SKM-1 (cell line): ENCODE data around the gene IARS1.

Source experiments
- DNase-seq: peaks from one replicate; lab custom pipeline; 2025; ENCODE audit not compliant: unreplicated experiment; lab: John Stamatoyannopoulos, UW

The IARS1 gene

GRCh38 chr9:92293452-92294296 is at the start of gene IARS1:
IARS1 (minus strand) TSS chr9:92293697; CDS start chr9:92289419, 4,278 bp downstream.
- peak; percentile 38 for DNase-seq

GRCh38 chr9:92342825-92343488 is 49.5 kb upstream of the IARS1 start:
- DNase-seq, result no peak

- DNase-seq, result no peak
These were observed 48.1 kb upstream of the IARS1 start for GRCh38 chr9:92341578-92341977.

- DNase-seq, result no peak
These were observed 39.8 kb upstream of the IARS1 start for GRCh38 chr9:92333282-92333634.

- DNase-seq, result no peak
These were observed 39.2 kb upstream of the IARS1 start for GRCh38 chr9:92332577-92333281.

GRCh38 chr9:92328225-92328624 is 34.7 kb upstream of the IARS1 start:
- DNase-seq, result no peak

- no peak for DNase-seq
These were observed 33.9 kb upstream of the IARS1 start for GRCh38 chr9:92327283-92327850.

- no peak for DNase-seq
These were observed 32.5 kb upstream of the IARS1 start for GRCh38 chr9:92325991-92326500.

- peak; percentile 33 for DNase-seq
These were observed 31.9 kb upstream of the IARS1 start, which contains the start of the genes CENPP and NOL8 for GRCh38 chr9:92325269-92325990. CENPP (plus strand) TSS chr9:92325953. NOL8 (minus strand) TSS chr9:92325350; CDS start chr9:92324161, 1,189 bp downstream.

- no peak for DNase-seq
These were observed 31.4 kb upstream of the IARS1 start for GRCh38 chr9:92324889-92325268.

- no peak for DNase-seq
These were observed 30.9 kb upstream of the IARS1 start for GRCh38 chr9:92324431-92324830.

- no peak for DNase-seq
These were observed 22.0 kb upstream of the IARS1 start for GRCh38 chr9:92315456-92315855.

GRCh38 chr9:92313624-92314012 is 20.1 kb upstream of the IARS1 start:
- no peak for DNase-seq

GRCh38 chr9:92312887-92313623 is 19.6 kb upstream of the IARS1 start:
- no peak for DNase-seq

GRCh38 chr9:92310562-92310961 is 17.1 kb upstream of the IARS1 start:
- DNase-seq, result no peak

GRCh38 chr9:92308893-92309292 is 15.4 kb upstream of the IARS1 start:
- no peak for DNase-seq

- no peak for DNase-seq
These were observed 7.4 kb upstream of the IARS1 start for GRCh38 chr9:92300936-92301335.

GRCh38 chr9:92299116-92299515 is 5.6 kb upstream of the IARS1 start:
- DNase-seq, result no peak

GRCh38 chr9:92298036-92298435 is 4.5 kb upstream of the IARS1 start:
- no peak for DNase-seq

GRCh38 chr9:92297611-92298010 is 4.1 kb upstream of the IARS1 start:
- DNase-seq, result no peak
